Measurements from ENCODE around the gene MX1.

MX1 gene

DNA sequence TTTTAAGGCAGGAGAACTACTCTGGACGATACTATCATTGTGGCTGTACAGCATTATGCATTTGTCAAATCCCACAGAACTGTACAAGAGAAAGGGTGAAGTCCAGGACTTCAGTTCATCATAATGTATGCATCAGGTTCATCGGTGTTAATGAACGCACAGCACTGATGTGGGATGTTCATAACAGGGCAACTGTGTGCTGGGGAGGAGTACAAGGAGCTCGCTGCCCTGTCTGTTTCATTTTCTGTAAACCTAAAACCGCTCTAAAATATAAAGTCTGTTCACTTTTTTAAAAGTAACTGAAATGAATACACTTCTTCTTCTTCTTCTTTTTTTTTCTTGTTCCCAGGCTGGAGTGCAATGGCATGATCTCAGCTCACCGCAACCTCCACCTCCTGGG lies 56.9 kb downstream of the MX1 start:
- Histone ChIP-seq H3K9ac (ENCODE audit: low read depth, low read length, poor library complexity, severe bottlenecking) (no peak overlapping the region), H3K27me3 (ENCODE audit: insufficient read depth, low read length, poor library complexity, severe bottlenecking) (no peaks in the 10 kb centered on the region), H2AFZ (ENCODE audit: low read length) (no peak overlapping the region), H3K9me2 (replicated peaks; ENCODE audit: low read depth, low read length) (no peaks in the 10 kb centered on the region), H3K4me3 (ENCODE audit: low read length, poor library complexity, severe bottlenecking) (no peak overlapping the region), H4K20me1 (ENCODE audit: insufficient read depth, low read length, poor library complexity, severe bottlenecking) (no peaks in the 10 kb centered on the region), H3K79me2 (ENCODE audit: insufficient read depth, low read length) (no peaks in the 10 kb centered on the region), H3K4me1 (ENCODE audit: insufficient read depth, low read length, poor library complexity, severe bottlenecking) (no peaks in the 10 kb centered on the region), H3K4me2 (ENCODE audit: low read depth, low read length, poor library complexity, severe bottlenecking) (no peak overlapping the region), H3F3A (ENCODE audit: low read depth) (no peaks in the 10 kb centered on the region), H3K9me3 (ENCODE audit: insufficient read depth, low read depth, low read length) (no peaks in the 10 kb centered on the region), H3K36me3 (ENCODE audit: insufficient read depth, low read length) (no peaks in the 10 kb centered on the region)
- TF ChIP-seq, protein P1, sequence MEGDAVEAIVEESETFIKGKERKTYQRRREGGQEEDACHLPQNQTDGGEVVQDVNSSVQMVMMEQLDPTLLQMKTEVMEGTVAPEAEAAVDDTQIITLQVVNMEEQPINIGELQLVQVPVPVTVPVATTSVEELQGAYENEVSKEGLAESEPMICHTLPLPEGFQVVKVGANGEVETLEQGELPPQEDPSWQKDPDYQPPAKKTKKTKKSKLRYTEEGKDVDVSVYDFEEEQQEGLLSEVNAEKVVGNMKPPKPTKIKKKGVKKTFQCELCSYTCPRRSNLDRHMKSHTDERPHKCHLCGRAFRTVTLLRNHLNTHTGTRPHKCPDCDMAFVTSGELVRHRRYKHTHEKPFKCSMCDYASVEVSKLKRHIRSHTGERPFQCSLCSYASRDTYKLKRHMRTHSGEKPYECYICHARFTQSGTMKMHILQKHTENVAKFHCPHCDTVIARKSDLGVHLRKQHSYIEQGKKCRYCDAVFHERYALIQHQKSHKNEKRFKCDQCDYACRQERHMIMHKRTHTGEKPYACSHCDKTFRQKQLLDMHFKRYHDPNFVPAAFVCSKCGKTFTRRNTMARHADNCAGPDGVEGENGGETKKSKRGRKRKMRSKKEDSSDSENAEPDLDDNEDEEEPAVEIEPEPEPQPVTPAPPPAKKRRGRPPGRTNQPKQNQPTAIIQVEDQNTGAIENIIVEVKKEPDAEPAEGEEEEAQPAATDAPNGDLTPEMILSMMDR (conservative IDR thresholded peaks at IDR 0.05; ENCODE audit: low read length), result no peak
- TF ChIP-seq EZH2phosphoT487 (IDR thresholded peaks at IDR 0.05; ENCODE audit: borderline replicate concordance), result no peak

DNA sequence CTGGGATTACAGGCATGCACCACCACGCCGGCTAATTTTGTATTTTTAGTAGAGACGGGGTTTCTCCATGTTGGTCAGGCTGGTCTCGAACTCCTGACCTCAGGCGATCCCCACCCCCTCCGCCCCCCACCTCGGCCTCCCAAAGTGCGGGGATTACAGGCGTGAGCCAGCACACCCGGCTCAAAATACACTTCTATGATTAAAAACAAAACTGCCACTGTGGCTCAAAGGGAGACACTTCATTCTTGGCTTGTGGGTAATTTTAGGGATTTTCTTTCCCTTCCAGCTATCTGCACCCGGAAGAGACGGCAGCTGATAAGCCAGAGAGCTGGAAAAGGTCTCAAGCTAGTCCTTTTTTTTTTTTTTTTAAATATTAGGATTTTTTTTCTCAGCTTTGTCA lies 57.4 kb downstream of the MX1 start:
- no peaks in the 10 kb centered on the region for H3K27me3 ChIP-seq (ENCODE audit: insufficient read depth, low read length, poor library complexity, severe bottlenecking)
- no peak overlapping the region for H3K9ac ChIP-seq (ENCODE audit: low read depth, low read length, poor library complexity, severe bottlenecking)
- H3K79me2 ChIP-seq (ENCODE audit: insufficient read depth, low read length), result no peaks in the 10 kb centered on the region
- H3K9me3 ChIP-seq (ENCODE audit: insufficient read depth, low read depth, low read length), result no peaks in the 10 kb centered on the region
- H3K4me1 ChIP-seq (ENCODE audit: insufficient read depth, low read length, poor library complexity, severe bottlenecking), result no peaks in the 10 kb centered on the region
- H3K9me2 ChIP-seq (replicated peaks; ENCODE audit: low read depth, low read length), result no peaks in the 10 kb centered on the region
- no peak overlapping the region for H3K4me2 ChIP-seq (ENCODE audit: low read depth, low read length, poor library complexity, severe bottlenecking)
- H3K36me3 ChIP-seq (ENCODE audit: insufficient read depth, low read length), result no peaks in the 10 kb centered on the region
- H2AFZ ChIP-seq (ENCODE audit: low read length), result no peak overlapping the region
- no peaks in the 10 kb centered on the region for H4K20me1 ChIP-seq (ENCODE audit: insufficient read depth, low read length, poor library complexity, severe bottlenecking)
- no peaks in the 10 kb centered on the region for H3F3A ChIP-seq (ENCODE audit: low read depth)
- TF ChIP-seq EZH2phosphoT487 (IDR thresholded peaks at IDR 0.05; ENCODE audit: borderline replicate concordance), result no peak
- TF ChIP-seq, protein P1 (conservative IDR thresholded peaks at IDR 0.05; ENCODE audit: low read length), result no peak
- no peak overlapping the region for H3K4me3 ChIP-seq (ENCODE audit: low read length, poor library complexity, severe bottlenecking)

DNA sequence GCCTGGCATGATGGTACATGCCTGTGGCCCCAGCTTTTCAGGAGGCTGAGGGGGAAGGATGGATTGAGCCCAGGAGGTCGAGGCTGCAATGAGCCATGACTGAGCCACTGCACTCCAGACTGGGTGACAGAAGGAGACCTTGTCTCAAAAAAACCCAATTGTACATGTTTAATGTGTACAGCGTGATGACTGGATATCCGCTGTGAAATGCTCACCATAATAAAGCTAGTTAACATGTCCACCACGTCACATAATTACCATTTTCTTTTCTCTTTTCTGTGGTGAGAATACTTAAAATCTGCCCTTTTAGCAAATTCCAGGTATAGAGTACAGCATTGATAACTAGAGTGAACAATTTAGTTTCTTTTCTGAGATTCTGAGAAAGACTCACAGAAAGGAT lies 57.9 kb downstream of the MX1 start:
- no peaks in the 10 kb centered on the region for H3K27me3 ChIP-seq (ENCODE audit: insufficient read depth, low read length, poor library complexity, severe bottlenecking)
- H3K36me3 ChIP-seq (ENCODE audit: insufficient read depth, low read length), result no peaks in the 10 kb centered on the region
- H3K9ac ChIP-seq (ENCODE audit: low read depth, low read length, poor library complexity, severe bottlenecking), result no peak overlapping the region
- no peaks in the 10 kb centered on the region for H3K9me2 ChIP-seq (replicated peaks; ENCODE audit: low read depth, low read length)
- H3K4me2 ChIP-seq (ENCODE audit: low read depth, low read length, poor library complexity, severe bottlenecking), result no peak overlapping the region
- H4K20me1 ChIP-seq (ENCODE audit: insufficient read depth, low read length, poor library complexity, severe bottlenecking), result no peaks in the 10 kb centered on the region
- H3K79me2 ChIP-seq (ENCODE audit: insufficient read depth, low read length), result no peaks in the 10 kb centered on the region
- no peaks in the 10 kb centered on the region for H3F3A ChIP-seq (ENCODE audit: low read depth)
- H3K4me3 ChIP-seq (ENCODE audit: low read length, poor library complexity, severe bottlenecking), result no peak overlapping the region
- H3K4me1 ChIP-seq (ENCODE audit: insufficient read depth, low read length, poor library complexity, severe bottlenecking), result no peaks in the 10 kb centered on the region
- H2AFZ ChIP-seq (ENCODE audit: low read length), result no peak overlapping the region
- TF ChIP-seq, protein P1 (conservative IDR thresholded peaks at IDR 0.05; ENCODE audit: low read length), result no peak
- no peak for TF ChIP-seq EZH2phosphoT487 (IDR thresholded peaks at IDR 0.05; ENCODE audit: borderline replicate concordance)
- H3K9me3 ChIP-seq (ENCODE audit: insufficient read depth, low read depth, low read length), result no peaks in the 10 kb centered on the region

All from Loucy (cell line).